ENCODE results near the gene GSTM3.

- TF ChIP-seq CTCF (conservative IDR thresholded peaks at IDR 0.05; ENCODE audit: low read length) (no peak), EZH2phosphoT487 (IDR thresholded peaks at IDR 0.05; ENCODE audit: borderline replicate concordance, low read depth, low read length) (no peak)
Observed at GRCh38 chr1:109764561-109765482, 24.0 kb upstream of the GSTM3 start.

Data from OCI-LY7 (cell line).